SK-N-SH treated with all-trans-retinoic acid at 6 μM for 48 hours (cell line): ENCODE results near the gene GRK4.
"Not testable (repeated sequence)": the region's sequence is repeated elsewhere in the genome, so short reads cannot be mapped to it uniquely, and the experiment has no call there.

Experiments used
- ATAC-seq: fragments of 200-7000 bp; cut with Tn5 transposase; 3 replicates; pipeline ENCODE4 v1.9.1; 2020; ENCODE audit warnings: mild to moderate bottlenecking, moderate library complexity
- ARNTL ChIP-seq: fragments of 450-650 bp; formaldehyde crosslinking; IDR thresholded peaks from 2 replicates; pipeline ENCODE4 v1.5.0; 2020; ENCODE audit warnings: low read depth, mild to moderate bottlenecking, moderate library complexity, borderline replicate concordance
- CSDC2 ChIP-seq: fragments of 250-450 bp; sonication (Bioruptor Pico); IDR thresholded peaks from 2 replicates; pipeline ENCODE4 v1.5.0; 2020; ENCODE audit warnings: mild to moderate bottlenecking, moderate library complexity
- CSRNP3 ChIP-seq: fragments of 250-450 bp; sonication (Bioruptor Pico); IDR thresholded peaks from 2 replicates; pipeline ENCODE4 v1.5.1; 2021; ENCODE audit warnings: mild to moderate bottlenecking, moderate library complexity
- ESRRG ChIP-seq: fragments of 250-450 bp; sonication (Bioruptor Pico); IDR thresholded peaks from 2 replicates; pipeline ENCODE4 v1.6.1; 2021; ENCODE audit warnings: mild to moderate bottlenecking
- GLIS3 ChIP-seq: fragments of 250-450 bp; sonication (Bioruptor Pico); IDR thresholded peaks from 2 replicates; pipeline ENCODE4 v1.5.0; 2020; ENCODE audit warnings: mild to moderate bottlenecking, moderate library complexity
- ISL1 ChIP-seq: fragments of 250-450 bp; sonication (Bioruptor Pico); IDR thresholded peaks from 2 replicates; pipeline ENCODE4 v2.1.2; 2022; ENCODE audit warnings: mild to moderate bottlenecking, moderate library complexity
- POU6F1 ChIP-seq: fragments of 250-450 bp; sonication (Bioruptor Pico); IDR thresholded peaks from 2 replicates; pipeline ENCODE4 v1.8.0; 2021; ENCODE audit warnings: low read depth, mild to moderate bottlenecking, moderate library complexity, borderline replicate concordance
- RARB ChIP-seq: fragments of 250-450 bp; sonication (Bioruptor Pico); IDR thresholded peaks from 2 replicates; pipeline ENCODE4 v1.8.0; 2021; ENCODE audit warnings: mild to moderate bottlenecking, moderate library complexity
- TOX ChIP-seq: fragments of 250-450 bp; sonication (Bioruptor Pico); IDR thresholded peaks from 2 replicates; pipeline ENCODE4 v1.8.0; 2021; ENCODE audit warnings: mild to moderate bottlenecking, moderate library complexity, borderline replicate concordance
- TSHZ2 ChIP-seq: fragments of 250-450 bp; sonication (Bioruptor Pico); IDR thresholded peaks from 2 replicates; pipeline ENCODE4 v1.5.0; 2020; ENCODE audit warnings: mild to moderate bottlenecking, moderate library complexity
- ZC3H10 ChIP-seq: fragments of 250-450 bp; sonication (Bioruptor Pico); IDR thresholded peaks from 2 replicates; pipeline ENCODE4 v1.5.1; 2021; ENCODE audit warnings: mild to moderate bottlenecking, moderate library complexity
- ZFP3 ChIP-seq: fragments of 250-450 bp; sonication (Bioruptor Pico); IDR thresholded peaks from 2 replicates; pipeline ENCODE4 v1.5.0; 2020; ENCODE audit warnings: mild to moderate bottlenecking, moderate library complexity
- ZFP30 ChIP-seq: fragments of 450-650 bp; formaldehyde crosslinking; IDR thresholded peaks from 2 replicates; pipeline ENCODE4 v1.5.0; 2022; ENCODE audit warnings: mild to moderate bottlenecking, moderate library complexity
- ZNF565 ChIP-seq: fragments of 450-650 bp; formaldehyde crosslinking; conservative IDR thresholded peaks from 2 replicates; pipeline ENCODE4 v1.5.0; 2020; ENCODE audit warnings: low read depth, mild to moderate bottlenecking, moderate library complexity
- ZNF70 ChIP-seq: fragments of 450-650 bp; formaldehyde crosslinking; IDR thresholded peaks from 2 replicates; pipeline ENCODE4 v1.5.0; 2020; ENCODE audit warnings: mild to moderate bottlenecking, moderate library complexity
- ZNF8 ChIP-seq: fragments of 450-650 bp; formaldehyde crosslinking; IDR thresholded peaks from 2 replicates; pipeline ENCODE4 v1.5.0; 2020; ENCODE audit warnings: mild to moderate bottlenecking, moderate library complexity

Gene GRK4

GRCh38 chr4:2915789-2916188 lies 47.6 kb upstream of the GRK4 start (continued):
- TF ChIP-seq TSHZ2 (CRISPR knock-in tag) (no peak), ZFP30 (CRISPR knock-in tag) (no peak), GLIS3 (CRISPR knock-in tag) (no peak), RARB (CRISPR knock-in tag) (no peak)

- not testable (repeated sequence) for ATAC-seq
Measured at GRCh38 chr4:2916696-2917095, 46.7 kb upstream of the GRK4 start.

GRCh38 chr4:2918300-2918699 lies 45.1 kb upstream of the GRK4 start:
- not testable (repeated sequence) for ATAC-seq

DNA sequence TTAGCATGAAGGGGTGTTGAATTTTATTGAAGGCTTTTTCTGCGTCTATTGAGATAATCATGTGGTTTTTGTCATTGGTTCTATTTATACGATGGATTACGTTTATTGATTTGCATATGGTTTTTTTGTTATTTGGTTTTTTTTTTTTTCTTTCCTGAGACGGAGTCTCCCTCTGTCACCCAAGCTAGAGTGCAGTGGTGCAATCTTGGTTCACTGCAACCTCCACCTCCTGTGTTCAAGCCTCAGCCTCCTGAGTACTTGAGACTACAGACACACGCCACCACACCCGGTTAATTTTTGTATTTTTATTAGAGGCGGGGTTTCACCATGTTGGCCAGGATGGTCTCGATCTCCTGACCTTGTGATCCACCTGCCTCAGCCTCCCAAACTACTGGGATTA lies 44.7 kb upstream of the GRK4 start:
- ATAC-seq, result not testable (repeated sequence)

- ATAC-seq, result not testable (repeated sequence)
Measured at GRCh38 chr4:2922453-2923101, 40.8 kb upstream of the GRK4 start.

DNA sequence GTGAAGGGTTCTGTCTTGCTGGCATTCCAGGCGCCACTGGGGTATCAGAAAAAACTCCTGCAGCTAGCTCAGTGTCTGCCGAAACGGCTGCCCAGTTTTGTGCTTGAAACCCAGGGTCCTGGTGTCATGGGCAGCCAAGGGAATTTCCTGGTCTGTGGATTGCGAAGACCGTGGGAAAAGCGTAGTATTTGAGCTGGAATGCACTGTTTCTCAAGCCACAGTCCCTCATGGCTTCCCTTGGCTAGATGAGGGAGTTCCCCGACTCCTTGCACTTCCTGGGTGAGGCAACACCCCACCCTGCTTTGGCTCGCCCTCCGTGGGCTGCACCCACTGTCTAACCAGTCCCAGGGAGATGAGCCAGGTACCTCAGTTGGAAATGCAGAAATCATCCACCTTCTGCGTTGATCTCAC lies 40.2 kb upstream of the GRK4 start:
- TF ChIP-seq ARNTL (CRISPR knock-in tag), result no peak
- TF ChIP-seq POU6F1, result no peak
- TF ChIP-seq, all 23 proteins: peak for 0

DNA sequence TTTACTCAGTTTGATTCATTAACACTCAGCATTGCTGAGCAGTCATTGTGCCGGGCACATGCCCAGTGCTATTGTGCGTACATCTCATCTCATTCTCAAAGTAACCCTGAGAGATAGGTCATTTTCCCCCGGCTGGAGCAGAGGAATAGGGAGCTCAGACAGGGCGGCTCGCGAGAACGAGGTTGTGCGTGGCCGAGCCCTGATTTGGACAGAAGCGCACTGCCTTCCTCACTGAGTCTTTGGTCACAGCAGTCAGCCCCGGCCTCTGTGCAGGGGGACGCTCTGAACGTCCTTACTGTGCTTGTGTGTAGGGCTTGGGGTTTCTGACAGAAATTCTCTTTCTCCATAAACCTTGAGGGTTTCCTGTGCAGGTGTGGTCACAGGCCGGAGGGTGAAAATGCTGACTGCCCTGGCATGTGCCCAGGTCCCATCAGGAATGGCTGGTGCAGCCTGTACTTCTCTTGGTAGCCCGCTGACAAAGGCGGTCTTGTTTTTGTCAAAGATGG lies 39.6 kb upstream of the GRK4 start:
- no peak for TF ChIP-seq RARB (CRISPR knock-in tag)
- TF ChIP-seq ZC3H10 (CRISPR knock-in tag), result no peak
- TF ChIP-seq TSHZ2 (CRISPR knock-in tag), result no peak
- TF ChIP-seq ZNF8, result no peak
- no peak for TF ChIP-seq ARNTL (CRISPR knock-in tag)
- no peak for TF ChIP-seq CSDC2
- no peak for TF ChIP-seq TOX (CRISPR knock-in tag)
- TF ChIP-seq ZNF70 (CRISPR knock-in tag), result no peak
- no peak for ATAC-seq

More for the DNA sequence above, 40.2 kb upstream of the GRK4 start:
- ATAC-seq, result no peak

- no peak for ATAC-seq
- TF ChIP-seq ZFP3 (CRISPR knock-in tag) (no peak), ISL1 (CRISPR knock-in tag) (no peak), CSRNP3 (no peak), TOX (CRISPR knock-in tag) (no peak), ZNF565 (CRISPR knock-in tag) (no peak), RARB (CRISPR knock-in tag) (no peak), ESRRG (CRISPR knock-in tag) (no peak), TSHZ2 (CRISPR knock-in tag) (no peak)
Measured at GRCh38 chr4:2924286-2924685, 39.1 kb upstream of the GRK4 start.
